Measurements from ENCODE around the gene RAB27B.

RAB27B gene

GRCh38 chr18:54872681-54873080, 44.4 kb downstream of the RAB27B start:
- DNase-seq = no peak

DNA sequence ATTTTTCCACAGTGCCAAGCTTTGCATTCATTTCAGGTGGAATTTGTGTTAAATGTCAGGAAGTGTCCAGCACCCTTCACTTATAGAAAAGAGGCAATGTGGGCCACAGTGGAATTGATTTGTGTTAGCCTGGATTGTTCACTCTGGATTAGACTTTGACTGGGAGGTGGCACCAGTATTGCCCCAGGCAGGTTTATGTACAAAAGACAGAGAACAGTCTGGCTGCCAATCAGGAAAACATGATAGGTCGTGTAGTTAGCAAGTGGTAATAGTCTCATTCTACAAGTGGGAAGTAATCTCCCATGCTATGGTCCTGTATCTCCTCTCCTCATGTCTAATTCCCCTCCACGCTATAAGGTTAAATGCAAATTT, 45.6 kb downstream of the RAB27B start:
- DNase-seq = no peak

GRCh38 chr18:54875063-54875462, 46.8 kb downstream of the RAB27B start:
- no peak for DNase-seq

DNA sequence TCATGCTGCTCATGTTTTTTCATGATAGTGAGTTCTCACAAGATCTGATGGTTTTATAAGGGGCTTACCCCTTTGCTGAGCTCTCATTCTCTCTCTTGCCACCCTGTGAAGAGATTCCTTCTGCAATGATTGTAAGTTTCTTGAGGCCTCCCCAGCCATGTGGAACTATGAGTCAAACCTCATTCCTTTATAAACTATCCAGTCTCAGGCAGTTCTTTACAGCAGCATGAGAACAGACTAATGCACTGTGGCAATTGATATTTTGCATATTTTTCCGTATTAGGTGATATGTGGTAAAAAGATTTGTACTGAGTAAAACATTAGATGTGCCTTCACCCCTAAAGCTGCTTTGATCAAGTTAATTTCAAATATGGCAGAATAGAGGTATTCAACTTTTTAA, 48.8 kb downstream of the RAB27B start:
- DNase-seq = no peak

DNA sequence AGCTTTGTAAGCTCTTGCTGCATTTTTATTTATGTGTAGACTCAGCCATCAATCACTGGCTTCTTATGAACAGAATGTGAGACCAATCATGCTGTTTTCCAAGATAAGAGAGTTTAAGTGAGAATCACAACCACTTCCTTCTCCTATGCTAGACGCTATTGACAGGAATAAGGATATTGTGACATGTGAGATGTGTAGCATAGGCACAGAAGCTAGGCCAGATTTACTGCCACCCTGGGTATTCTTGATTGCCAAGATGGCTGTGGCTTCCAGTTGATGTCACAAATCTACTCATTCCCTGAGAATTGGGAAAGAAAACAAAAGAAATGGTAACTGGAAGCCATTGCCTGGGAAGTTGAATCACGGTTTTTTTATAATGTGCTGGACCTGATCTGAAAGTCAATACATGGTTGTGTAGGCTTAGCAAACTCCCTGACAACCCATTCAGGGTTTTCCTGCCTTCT, 49.9 kb downstream of the RAB27B start:
- DNase-seq = no peak

DNA sequence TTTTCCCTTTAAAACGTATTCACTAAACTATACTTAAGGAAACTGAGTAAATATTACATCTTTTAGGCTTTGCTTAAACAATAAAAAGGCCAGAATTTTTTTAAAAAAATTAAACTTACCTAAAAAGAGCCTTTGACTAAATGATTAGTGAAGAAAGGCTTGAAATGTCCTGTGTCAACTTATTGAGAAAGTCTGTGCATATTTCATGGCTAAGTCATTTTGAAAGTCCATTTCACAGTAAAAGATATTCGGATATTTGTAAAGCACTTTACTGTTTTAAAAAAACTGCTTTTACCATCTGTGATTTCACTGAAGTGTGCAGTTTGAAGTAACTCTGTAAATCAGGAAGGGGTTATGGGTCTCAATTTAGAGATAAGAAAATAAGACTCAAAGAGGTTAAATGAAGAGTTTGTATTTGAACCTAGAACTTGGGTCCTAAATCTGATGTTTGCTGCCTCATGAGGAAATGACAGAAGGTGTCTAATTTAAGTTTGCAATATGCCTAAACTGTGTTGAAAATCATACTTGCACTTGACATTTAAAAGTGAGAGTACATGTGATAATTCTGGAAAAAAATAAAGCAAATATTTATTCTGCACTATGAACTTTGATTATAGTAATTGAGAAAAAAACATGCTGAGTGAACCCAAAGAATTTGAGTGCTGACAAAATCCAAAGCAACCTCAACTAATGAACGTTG, 50.5 kb downstream of the RAB27B start:
- DNase-seq = no peak

GRCh38 chr18:54879691-54880090, 51.4 kb downstream of the RAB27B start:
- DNase-seq = no peak

DNA sequence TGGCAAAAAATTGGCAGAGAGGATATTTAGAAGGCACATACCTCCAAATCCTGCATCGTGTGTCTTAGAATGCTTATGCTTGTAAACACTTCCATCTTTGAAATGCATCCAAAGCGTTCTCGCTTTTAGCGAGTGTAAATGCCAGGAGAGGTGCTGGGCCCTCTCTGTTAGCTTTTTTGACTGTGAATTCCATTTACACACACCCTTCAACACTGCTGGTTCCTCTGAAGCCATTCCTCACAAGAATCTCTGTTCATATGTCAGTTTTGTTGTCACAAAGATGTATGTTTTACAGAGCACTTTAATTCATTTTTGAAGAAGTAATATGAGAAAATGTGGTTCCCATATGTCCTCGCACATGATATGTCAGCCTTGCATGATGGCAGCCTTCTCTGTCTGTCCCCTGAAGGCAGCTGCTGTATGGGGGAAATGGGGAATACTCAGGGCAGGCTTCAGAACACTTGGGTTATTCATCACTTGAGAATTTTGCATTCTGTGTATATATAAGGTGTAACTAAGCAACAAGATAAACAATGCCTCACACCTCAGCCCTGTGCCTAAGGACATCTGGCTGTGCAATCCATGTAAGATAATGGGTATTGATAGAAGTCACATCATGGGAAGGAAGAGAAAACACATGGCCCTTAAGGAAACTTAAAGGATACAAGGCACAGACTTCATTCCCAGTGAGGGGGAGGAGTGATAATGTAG, 52.3 kb downstream of the RAB27B start:
- DNase-seq = no peak

GRCh38 chr18:54881229-54881768, 53.0 kb downstream of the RAB27B start:
- DNase-seq = no peak

GRCh38 chr18:54882318-54882717, 54.0 kb downstream of the RAB27B start:
- DNase-seq = no peak

- no peak for DNase-seq
Observed at GRCh38 chr18:54883816-54884604, 55.7 kb downstream of the RAB27B start.

DNA sequence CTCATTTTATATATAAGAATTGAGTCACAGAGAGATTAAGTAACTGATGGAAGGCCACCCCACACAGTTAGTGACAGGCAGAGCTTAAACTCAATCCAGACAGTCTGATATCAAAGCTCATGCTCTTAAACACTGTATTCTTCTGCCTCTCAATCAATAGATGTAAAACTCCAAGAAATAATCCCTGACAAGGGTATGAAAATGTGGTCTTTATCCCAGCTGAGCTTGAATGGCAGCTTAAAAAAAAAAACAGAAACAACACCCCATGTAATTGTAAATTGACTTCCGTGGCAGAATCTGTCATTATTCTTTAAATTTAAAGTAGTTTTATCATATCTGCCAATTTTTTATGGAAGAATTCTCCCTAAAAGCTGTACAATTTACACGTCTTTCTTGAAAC, 60.1 kb downstream of the RAB27B start:
- DNase-seq = no peak

DNA sequence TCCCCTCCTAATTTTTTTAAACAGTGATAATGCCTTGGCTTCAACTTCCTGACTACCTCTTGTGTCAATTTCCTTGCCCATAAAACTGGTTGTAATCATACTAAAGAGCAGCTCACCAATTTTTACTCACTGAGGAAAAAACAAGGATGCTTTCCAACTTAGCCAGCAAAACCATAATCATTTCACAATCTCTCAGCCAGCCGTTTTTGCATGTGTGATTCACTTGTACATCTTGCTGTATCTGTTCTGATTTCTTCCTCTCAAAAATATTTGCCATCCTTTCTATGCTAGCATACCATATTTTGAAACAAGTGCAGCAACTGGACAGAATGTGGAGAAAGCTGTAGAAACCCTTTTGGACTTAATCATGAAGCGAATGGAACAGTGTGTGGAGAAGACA, 60.7 kb downstream of the RAB27B start:
- no peak for DNase-seq

DNA sequence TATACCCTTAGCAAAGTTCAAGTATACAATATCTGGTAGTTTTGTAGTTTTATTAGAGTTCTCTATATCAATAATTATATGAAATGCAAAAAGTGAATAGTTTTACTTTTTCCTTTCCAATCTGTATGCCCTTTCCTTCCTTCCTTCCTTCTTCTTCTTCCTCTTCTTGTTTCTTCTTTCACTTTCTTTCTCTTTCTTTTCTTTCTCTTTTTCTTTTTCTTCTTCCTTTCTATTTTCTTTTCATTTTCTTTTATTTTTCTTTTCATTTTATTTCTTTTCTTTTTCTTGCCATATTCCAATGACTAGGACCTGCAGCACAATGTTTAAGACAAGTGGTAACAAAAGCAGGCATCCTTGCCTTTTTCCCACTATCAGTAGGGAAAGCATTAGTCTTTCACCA, 71.2 kb downstream of the RAB27B start:
- DNase-seq = no peak

GRCh38 chr18:54900290-54900689, 72.0 kb downstream of the RAB27B start:
- no peak for DNase-seq

GRCh38 chr18:54904581-54904980, 76.3 kb downstream of the RAB27B start:
- DNase-seq = no peak

GRCh38 chr18:54905629-54906028, 77.4 kb downstream of the RAB27B start:
- no peak for DNase-seq

DNA sequence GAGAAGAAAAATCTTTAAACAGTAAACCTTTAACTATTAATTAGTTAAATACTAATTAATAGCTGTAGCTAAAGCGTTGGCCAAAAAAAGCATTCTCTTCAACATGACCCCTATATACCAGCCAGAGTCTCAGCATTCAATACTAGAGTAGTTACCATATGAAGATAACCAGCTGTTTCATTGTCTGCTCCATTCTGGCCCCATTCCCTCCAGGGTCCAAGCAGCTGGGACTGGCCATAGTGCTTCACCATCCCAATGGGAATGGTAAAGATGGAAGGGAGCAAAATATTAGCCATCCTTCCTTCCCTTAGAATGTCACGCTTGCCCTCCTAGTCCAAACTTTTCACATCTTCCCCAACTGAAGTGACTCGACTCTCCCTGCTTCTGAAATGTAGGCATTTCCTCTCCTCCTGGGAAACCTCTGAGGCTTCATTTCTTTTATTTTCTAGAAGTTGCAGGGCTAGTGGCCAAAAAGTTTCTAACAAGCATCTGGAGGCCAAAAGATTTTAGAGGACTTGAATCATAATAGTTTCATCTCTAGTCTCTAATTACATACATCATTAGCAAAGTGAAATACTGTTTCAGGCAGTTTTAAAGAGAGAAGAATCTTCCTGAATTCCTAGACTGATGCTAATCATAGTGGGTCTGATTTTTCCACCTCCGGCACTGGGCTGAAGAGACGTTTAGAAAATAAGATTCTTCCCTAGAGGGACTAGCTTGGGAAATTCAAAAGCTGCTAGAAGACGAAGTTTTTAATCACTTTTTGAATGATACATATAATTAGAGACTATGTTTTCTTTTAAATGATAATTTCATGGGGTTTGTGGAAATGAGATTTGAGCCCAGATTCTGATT, 78.3 kb downstream of the RAB27B start:
- DNase-seq = no peak

GRCh38 chr18:54909538-54909937, 81.3 kb downstream of the RAB27B start:
- DNase-seq = no peak

- no peak for DNase-seq
Observed at GRCh38 chr18:54910161-54910919, 82.1 kb downstream of the RAB27B start.

- no peak for DNase-seq
Observed at GRCh38 chr18:54911551-54911950, 83.3 kb downstream of the RAB27B start.

- DNase-seq = no peak
Observed at GRCh38 chr18:54914816-54915215, 86.5 kb downstream of the RAB27B start.
